Osteocyte (in vitro differentiated cells): Measurements from ENCODE around the gene SMAP1. TPM values are rescaled to one million over a fixed set of nuclear protein-coding genes. Genes with fewer than 3 reads are reported as not detected.
"Not testable (repeated sequence)": the region's sequence is repeated elsewhere in the genome, so short reads cannot be mapped to it uniquely, and the experiment has no call there.

Source experiments
- DNase-seq: peaks from one replicate; pipeline ENCODE4 v3.0.0; 2021; ENCODE audit warnings: mixed read lengths; ENCODE audit not compliant: unreplicated experiment; ENCODE audit errors: extremely low spot score
- H3K27ac Mint-ChIP-seq: one replicate; pipeline ENCODE4 v1.8.0; 2021; ENCODE audit warnings: mild to moderate bottlenecking, mixed read lengths; ENCODE audit not compliant: unreplicated experiment
- H3K27me3 Mint-ChIP-seq: one replicate; pipeline ENCODE4 v1.8.0; 2021; ENCODE audit warnings: mixed read lengths; ENCODE audit not compliant: unreplicated experiment
- H3K36me3 Mint-ChIP-seq: one replicate; pipeline ENCODE4 v1.8.0; 2021; ENCODE audit warnings: mixed read lengths; ENCODE audit not compliant: unreplicated experiment
- H3K4me1 Mint-ChIP-seq: one replicate; pipeline ENCODE4 v1.8.0; 2021; ENCODE audit warnings: mixed read lengths; ENCODE audit not compliant: unreplicated experiment
- H3K4me3 Mint-ChIP-seq: one replicate; pipeline ENCODE4 v1.8.0; 2021; ENCODE audit warnings: mild to moderate bottlenecking, moderate library complexity, mixed read lengths; ENCODE audit not compliant: unreplicated experiment
- H3K9me3 Mint-ChIP-seq: one replicate; pipeline ENCODE4 v1.8.0; 2021; ENCODE audit warnings: mixed read lengths; ENCODE audit not compliant: unreplicated experiment
- CTCF ChIP-seq: fragments of 200-600 bp; sonication (generic); IDR thresholded peaks from 2 replicates; pipeline ENCODE4 v1.5.0; 2021; ENCODE audit warnings: antibody characterized with exemption, mild to moderate bottlenecking, moderate library complexity
- total RNA-seq: library from RNA; stranded (reverse); gene quantifications from 2 replicates; pipeline ENCODE4 v1.2.1, GENCODE V29; 2021

Gene SMAP1
- total RNA-seq, 1 donor from 2014 or later = 27.2 TPM

GRCh38 chr6:70753870-70754380, 86.2 kb downstream of the SMAP1 start:
- no peak for TF ChIP-seq CTCF
- Mint-ChIP-seq H3K4me3 (no peak overlapping the region), H3K36me3 (peaks cover 7% of the 10 kb centered on the region), H3K27me3 (no peaks in the 10 kb centered on the region), H3K9me3 (no peaks in the 10 kb centered on the region), H3K27ac (no peak overlapping the region), H3K4me1 (no peaks in the 10 kb centered on the region)
- DNase-seq = no peak

- DNase-seq = no peak
- no peaks in the 10 kb centered on the region for H3K9me3 Mint-ChIP-seq
- H3K4me3 Mint-ChIP-seq = no peak overlapping the region
- peaks cover 7% of the 10 kb centered on the region for H3K36me3 Mint-ChIP-seq
- TF ChIP-seq CTCF = no peak
- H3K27me3 Mint-ChIP-seq = no peaks in the 10 kb centered on the region
- no peaks in the 10 kb centered on the region for H3K4me1 Mint-ChIP-seq
- no peak overlapping the region for H3K27ac Mint-ChIP-seq
Measured at GRCh38 chr6:70758883-70759282, 91.2 kb downstream of the SMAP1 start.

- Mint-ChIP-seq H3K27me3 (no peaks in the 10 kb centered on the region), H3K4me1 (no peaks in the 10 kb centered on the region), H3K4me3 (no peak overlapping the region), H3K9me3 (no peaks in the 10 kb centered on the region), H3K27ac (no peak overlapping the region), H3K36me3 (peaks cover 8% of the 10 kb centered on the region)
- no peak for DNase-seq
- no peak for TF ChIP-seq CTCF
Measured at GRCh38 chr6:70763754-70764510, 96.2 kb downstream of the SMAP1 start.

GRCh38 chr6:70764706-70765105, 97.0 kb downstream of the SMAP1 start:
- no peak for TF ChIP-seq CTCF
- Mint-ChIP-seq H3K36me3 (peaks cover 8% of the 10 kb centered on the region), H3K27ac (no peak overlapping the region), H3K4me3 (no peak overlapping the region), H3K9me3 (no peaks in the 10 kb centered on the region), H3K4me1 (no peaks in the 10 kb centered on the region), H3K27me3 (no peaks in the 10 kb centered on the region)
- DNase-seq = no peak

GRCh38 chr6:70771351-70771750, 103.7 kb downstream of the SMAP1 start:
- not testable (repeated sequence) for H3K27me3 Mint-ChIP-seq, H3K27ac Mint-ChIP-seq, H3K4me3 Mint-ChIP-seq

More at GRCh38 chr6:70771351-70771750, 103.7 kb downstream of the SMAP1 start:
- H3K9me3 Mint-ChIP-seq, H3K4me1 Mint-ChIP-seq, DNase-seq: not testable (repeated sequence)
- H3K36me3 Mint-ChIP-seq = peaks cover 18% of the 10 kb centered on the region
